GM23338 (cell line): ENCODE data around the gene APBA2. TPM values are rescaled to one million over a fixed set of nuclear protein-coding genes. Genes with fewer than 3 reads are reported as not detected.

ENCODE experiments used
- ATAC-seq: fragments of 200-7000 bp; cut with Tn5 transposase; 3 replicates; pipeline ENCODE4 v1.9.1; 2020
- DNase-seq: peaks from one replicate; pipeline ENCODE4 v3.0.0-alpha.2; 2015; ENCODE audit warnings: low spot score
- H2AFZ ChIP-seq: fragments of 200-600 bp; sonication (generic); 2 replicates; pipeline ENCODE4 v1.8.0; 2016; ENCODE audit warnings: antibody characterized with exemption, mild to moderate bottlenecking, moderate library complexity
- H3F3A ChIP-seq: fragments of 200-600 bp; sonication (generic); replicated peaks from 2 replicates; pipeline ENCODE4 v1.8.0; 2017; ENCODE audit warnings: antibody characterized with exemption, mixed run types, low read depth
- H3K27ac ChIP-seq: fragments of 200-600 bp; sonication (generic); 2 replicates; pipeline ENCODE4 v1.6.1; 2016; ENCODE audit warnings: low read depth
- H3K27me3 ChIP-seq: fragments of 200-600 bp; sonication (generic); 2 replicates; pipeline ENCODE4 v1.8.0; 2016; ENCODE audit warnings: mild to moderate bottlenecking, mixed run types, moderate library complexity; ENCODE audit not compliant: insufficient read depth
- H3K36me3 ChIP-seq: fragments of 200-600 bp; sonication (generic); 2 replicates; pipeline ENCODE4 v1.8.0; 2016; ENCODE audit warnings: mild to moderate bottlenecking; ENCODE audit not compliant: insufficient read depth
- H3K4me1 ChIP-seq: fragments of 200-600 bp; sonication (generic); 2 replicates; pipeline ENCODE4 v1.8.0; 2016; ENCODE audit warnings: mild to moderate bottlenecking, moderate library complexity; ENCODE audit not compliant: insufficient read depth
- H3K4me2 ChIP-seq: fragments of 200-600 bp; sonication (generic); 2 replicates; pipeline ENCODE4 v1.7.1; 2017; ENCODE audit warnings: mixed run types
- H3K4me3 ChIP-seq: fragments of 200-600 bp; sonication (generic); 2 replicates; pipeline ENCODE4 v1.6.1; 2016; ENCODE audit warnings: mixed run types
- H3K79me2 ChIP-seq: fragments of 200-600 bp; sonication (generic); replicated peaks from 2 replicates; pipeline ENCODE4 v1.8.0; 2017; ENCODE audit warnings: mild to moderate bottlenecking; ENCODE audit not compliant: insufficient read depth
- H3K9me2 ChIP-seq: fragments of 200-600 bp; sonication (generic); 2 replicates; pipeline ENCODE4 v1.8.0; 2017; ENCODE audit not compliant: insufficient read depth
- H4K20me1 ChIP-seq: fragments of 200-600 bp; sonication (generic); replicated peaks from 2 replicates; pipeline ENCODE4 v1.8.0; 2017; ENCODE audit warnings: mild to moderate bottlenecking; ENCODE audit not compliant: insufficient read depth
- H3K27ac Mint-ChIP-seq: 2 replicates; pipeline ENCODE4 v1.8.0; 2020; ENCODE audit warnings: inconsistent platforms, mild to moderate bottlenecking, moderate library complexity, mixed read lengths
- H3K27me3 Mint-ChIP-seq: 3 replicates; pipeline ENCODE4 v1.8.0; 2022; ENCODE audit warnings: low read depth, mild to moderate bottlenecking, moderate library complexity, mixed read lengths, inconsistent platforms; ENCODE audit not compliant: insufficient read depth, poor library complexity
- H3K36me3 Mint-ChIP-seq: 3 replicates; pipeline ENCODE4 v1.8.0; 2021; ENCODE audit warnings: low read depth, mild to moderate bottlenecking, inconsistent platforms, moderate library complexity, mixed read lengths
- H3K4me1 Mint-ChIP-seq: 3 replicates; pipeline ENCODE4 v1.8.0; 2020; ENCODE audit warnings: mild to moderate bottlenecking, inconsistent platforms, mixed read lengths
- H3K4me3 Mint-ChIP-seq: 3 replicates; pipeline ENCODE4 v1.8.0; 2021; ENCODE audit warnings: moderate library complexity, mild to moderate bottlenecking, inconsistent platforms, mixed read lengths
- H3K9me3 Mint-ChIP-seq: 3 replicates; pipeline ENCODE4 v1.8.0; 2020; ENCODE audit warnings: moderate library complexity, mild to moderate bottlenecking, inconsistent platforms, mixed read lengths
- CREB1 ChIP-seq: fragments of 250-450 bp; sonication (Bioruptor Pico); IDR thresholded peaks from 2 replicates; pipeline ENCODE4 v1.5.0; 2020; ENCODE audit warnings: low read depth, mild to moderate bottlenecking, moderate library complexity
- CTCF ChIP-seq, 2 experiments: fragments of 200-600 bp in 1 of 2; sonication (generic) in 1 of 2; conservative IDR thresholded peaks; 2 replicates each; pipeline versions ENCODE4 v1.5.1 to v1.6.1; 2016 to 2017; ENCODE audit warnings: antibody characterized with exemption in 2 of 2, low read depth in 2 of 2, mild to moderate bottlenecking in 2 of 2, moderate library complexity in 1 of 2
- ETS1 ChIP-seq: IDR thresholded peaks from 2 replicates; pipeline ENCODE4 v1.6.1; 2016; ENCODE audit warnings: antibody characterized with exemption
- JUNB ChIP-seq: IDR thresholded peaks from one replicate; pipeline ENCODE4 v1.6.1; 2016; ENCODE audit warnings: antibody characterized with exemption; ENCODE audit not compliant: unreplicated experiment
- NANOG ChIP-seq: IDR thresholded peaks from 2 replicates; pipeline ENCODE4 v1.6.1; 2016; ENCODE audit warnings: antibody characterized with exemption, borderline replicate concordance
- POLR2AphosphoS5 ChIP-seq: IDR thresholded peaks from 2 replicates; pipeline ENCODE4 v1.6.1; 2016; ENCODE audit warnings: antibody characterized with exemption, low read depth
- REST ChIP-seq: IDR thresholded peaks from one replicate; pipeline ENCODE4 v1.6.1; 2018; ENCODE audit warnings: antibody characterized with exemption; ENCODE audit not compliant: unreplicated experiment
- STAT1 ChIP-seq: IDR thresholded peaks from one replicate; pipeline ENCODE4 v1.6.1; 2016; ENCODE audit warnings: antibody characterized with exemption; ENCODE audit not compliant: unreplicated experiment
- ZNF331 ChIP-seq: fragments of 250-450 bp; sonication (Bioruptor Pico); IDR thresholded peaks from 2 replicates; pipeline ENCODE4 v1.5.0; 2020; ENCODE audit warnings: low read depth, mild to moderate bottlenecking, moderate library complexity
- polyA plus RNA-seq: library from polyadenylated mRNA; unstranded; fragments of >200 nt; fragmentation: Nextera tagmentation; extraction: Ambion mirVana; gene quantifications from 2 replicates; pipeline ENCODE4 v1.2.1, GENCODE V29; 2016
- total RNA-seq: library from RNA; depleted of rRNA; stranded (reverse); fragments of >200 nt; shearing (Covaris generic); gene quantifications from 2 replicates; pipeline ENCODE4 v1.2.3, GENCODE V29; 2014

APBA2 gene
- total and polyA plus RNA-seq, 2 experiments from 2014 or later = 5.9 to 24.7 TPM

- no peak for TF ChIP-seq REST
- no peak for TF ChIP-seq STAT1
- TF ChIP-seq ZNF331 (CRISPR knock-in tag) = no peak
- no peak for TF ChIP-seq JUNB
- no peak for TF ChIP-seq CREB1 (CRISPR knock-in tag)
- no peak for TF ChIP-seq ETS1
- TF ChIP-seq POLR2AphosphoS5 = no peak
- TF ChIP-seq NANOG = no peak
Measured at GRCh38 chr15:28912422-28912821, 26.6 kb downstream of the APBA2 start (continued).

GRCh38 chr15:28913171-28913765 lies 27.5 kb downstream of the APBA2 start:
- H3K4me3 Mint-ChIP-seq = no peak overlapping the region
- Histone ChIP-seq H3K79me2 (peaks cover 3% of the 10 kb centered on the region; the same call in 1 of the 2 replicates), H4K20me1 (no peaks in the 10 kb centered on the region), H3K27me3 (no peaks in the 10 kb centered on the region), H3K4me3 (no peak overlapping the region), H3K4me2 (no peak overlapping the region), H3F3A (no peaks in the 10 kb centered on the region), H3K4me1 (peaks cover 28% of the 10 kb centered on the region), H3K36me3 (no peaks in the 10 kb centered on the region), H3K9me2 (no peaks in the 10 kb centered on the region), H3K27ac (no peak overlapping the region), H2AFZ (no peak overlapping the region)
- no peaks in the 10 kb centered on the region for H3K36me3 Mint-ChIP-seq
- peak; percentile 7; the same call in 2 of the 3 replicates for ATAC-seq
- H3K4me1 Mint-ChIP-seq = peaks cover 40% of the 10 kb centered on the region
- no peak overlapping the region for H3K27ac Mint-ChIP-seq
- H3K27me3 Mint-ChIP-seq = peaks cover 4% of the 10 kb centered on the region
- DNase-seq = peak; percentile 51
- TF ChIP-seq ETS1 (no peak), CREB1 (CRISPR knock-in tag) (no peak), CTCF (conservative IDR thresholded peaks at IDR 0.05; ENCODE audit: low read depth in 2 of 2) (peak; percentile 17 to 20; a peak in 3 of 4 replicates), REST (no peak)
- peaks cover 5% of the 10 kb centered on the region; the same call in 2 of the 3 replicates for H3K9me3 Mint-ChIP-seq
